ENCODE results near the gene TAB2. TPM values are rescaled to one million over a fixed set of nuclear protein-coding genes. Genes with fewer than 3 reads are reported as not detected.
"Not testable (repeated sequence)": the region's sequence is repeated elsewhere in the genome, so short reads cannot be mapped to it uniquely, and the experiment has no call there.

The TAB2 gene
- total and polyA plus RNA-seq, 2 of the 8 experiments (the other 6 are each of a cell fraction or from before 2014, with no cell fraction given): 40.4 to 63.0 TPM

DNA sequence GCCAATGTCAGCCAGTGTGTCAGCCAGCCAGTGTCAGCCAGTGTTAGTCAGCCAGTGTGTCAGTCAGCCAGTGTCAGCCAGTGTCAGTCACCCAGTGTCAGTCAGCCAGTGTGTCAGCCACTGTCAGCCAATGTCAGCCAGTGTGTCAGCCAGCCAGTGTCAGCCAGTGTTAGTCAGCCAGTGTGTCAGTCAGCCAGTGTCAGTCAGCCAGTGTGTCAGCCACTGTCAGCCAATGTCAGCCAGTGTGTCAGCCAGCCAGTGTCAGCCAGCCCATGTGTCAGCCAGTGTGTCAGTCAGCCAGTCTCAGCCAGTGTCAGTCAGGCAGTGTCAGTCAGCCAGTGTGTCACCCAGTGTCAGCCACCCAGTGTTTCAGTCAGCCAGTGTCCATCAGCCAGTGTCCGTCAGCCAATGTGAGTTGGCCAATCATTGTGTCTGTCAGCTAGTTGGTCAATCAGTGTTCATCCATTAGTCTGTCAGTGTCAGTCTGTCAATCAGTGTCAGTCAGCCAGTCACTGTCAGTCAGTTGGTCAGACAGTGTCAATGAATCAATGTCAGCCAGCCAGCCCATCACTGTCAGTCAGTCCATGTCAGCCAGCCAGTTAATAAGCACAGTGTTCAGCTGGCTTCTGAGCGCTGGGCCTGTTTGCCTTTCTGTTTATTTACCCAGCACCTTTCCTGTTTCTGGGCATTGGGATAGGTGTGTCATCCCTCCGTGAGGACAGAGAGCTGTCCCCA is 127.0 kb downstream of the TAB2 start:
- H4K20me1 ChIP-seq (replicated peaks in 1 of 2; ENCODE audit: control insufficient read depth in 1 of 2, insufficient read depth in 2 of 2, low read length in 2 of 2); H2AK5ac ChIP-seq (ENCODE audit: low read depth, low read length); H3K9me3 ChIP-seq (ENCODE audit: insufficient read depth in 2 of 2, low read depth in 1 of 2, low read length in 1 of 2); DNase-seq (ENCODE audit: low read depth in 1 of 2, low spot score in 2 of 2); H3K56ac ChIP-seq (replicated peaks; ENCODE audit: insufficient read length, low read depth, low read length); H2AFZ ChIP-seq (ENCODE audit: low read length); H3K9ac ChIP-seq (replicated peaks in 1 of 4; ENCODE audit: extremely low read depth in 1 of 4, low read depth in 3 of 4, low read length in 3 of 4); H3K79me1 ChIP-seq (ENCODE audit: low read depth, low read length); H3K27me3 ChIP-seq (replicated peaks in 1 of 4; ENCODE audit: control insufficient read depth in 3 of 4, extremely low read depth in 1 of 4, insufficient read depth in 3 of 4, low read length in 3 of 4); H3K23ac ChIP-seq (ENCODE audit: insufficient read length); H2BK20ac ChIP-seq (ENCODE audit: low read length); H3K4me1 ChIP-seq (replicated peaks in 1 of 4; ENCODE audit: control insufficient read depth in 3 of 4, insufficient read depth in 4 of 4, low read length in 3 of 4); H3K23me2 ChIP-seq (ENCODE audit: low read depth, low read length); H3K18ac ChIP-seq (ENCODE audit: extremely low read depth, low read length); H2BK12ac ChIP-seq (ENCODE audit: low read depth, low read length); H3K36me3 ChIP-seq (ENCODE audit: control insufficient read depth in 2 of 4, insufficient read depth in 4 of 4, low read length in 3 of 4); POLR2A ChIA-PET (ENCODE audit: partially characterized antibody); H3K4me3 ChIP-seq (ENCODE audit: extremely low read depth in 1 of 4, insufficient read depth in 2 of 4, low read depth in 3 of 4, low read length in 4 of 4); H3K27ac ChIP-seq (ENCODE audit: low read depth, low read length); H2BK15ac ChIP-seq (ENCODE audit: low read length); H3K14ac ChIP-seq (ENCODE audit: insufficient read length); H3K79me2 ChIP-seq (ENCODE audit: control insufficient read depth in 1 of 2, insufficient read depth in 2 of 2, low read length in 2 of 2); H3K4ac ChIP-seq (replicated peaks; ENCODE audit: insufficient read length, low read depth, low read length); H4K5ac ChIP-seq (ENCODE audit: insufficient read length, low read depth, low read length); H4K91ac ChIP-seq (replicated peaks; ENCODE audit: insufficient read length, low read length); H3K4me2 ChIP-seq (ENCODE audit: insufficient read depth in 1 of 2, low read depth in 2 of 2, low read length in 2 of 2); H2BK5ac ChIP-seq (ENCODE audit: low read depth, low read length); H2BK120ac ChIP-seq (replicated peaks; ENCODE audit: low read depth, low read length); FAIRE-seq: not testable (repeated sequence)
- 68% methylated on average over 3 of the region's 3 CpGs; no CpG with 5 or more reads in 1 of the 2 experiments for WGBS, 2 experiments (ENCODE audit: extremely low coverage in 1 of 2, insufficient coverage in 1 of 2, insufficient read length in 1 of 2, insufficient replicate concordance in 2 of 2, low coverage in 1 of 2, low lambda C conversion rate in 2 of 2, missing lambda C conversion rate in 1 of 2)
- H4K8ac ChIP-seq (ENCODE audit: extremely low read depth, insufficient read depth, low read length): peak overlapping the region; percentile 79; the same call in 1 of the 2 replicates
- CTCF ChIA-PET (ENCODE audit: partially characterized antibody): interaction anchor here (0.9 to 3.1 kb wide), 2 partner anchors 12 to 73 kb away, joined by 3 to 16 read pairs; no protein-coding TSS in a partner anchor
